HG02759 (cell line): ENCODE measurements around the gene PGLYRP4.

Experiments
- ATAC-seq: cut with Tn5 transposase; IDR thresholded peaks from one replicate; pipeline ENCODE4 v1.9.1; 2021; ENCODE audit warnings: mild to moderate bottlenecking, moderate library complexity; ENCODE audit not compliant: unreplicated experiment

The PGLYRP4 gene

DNA sequence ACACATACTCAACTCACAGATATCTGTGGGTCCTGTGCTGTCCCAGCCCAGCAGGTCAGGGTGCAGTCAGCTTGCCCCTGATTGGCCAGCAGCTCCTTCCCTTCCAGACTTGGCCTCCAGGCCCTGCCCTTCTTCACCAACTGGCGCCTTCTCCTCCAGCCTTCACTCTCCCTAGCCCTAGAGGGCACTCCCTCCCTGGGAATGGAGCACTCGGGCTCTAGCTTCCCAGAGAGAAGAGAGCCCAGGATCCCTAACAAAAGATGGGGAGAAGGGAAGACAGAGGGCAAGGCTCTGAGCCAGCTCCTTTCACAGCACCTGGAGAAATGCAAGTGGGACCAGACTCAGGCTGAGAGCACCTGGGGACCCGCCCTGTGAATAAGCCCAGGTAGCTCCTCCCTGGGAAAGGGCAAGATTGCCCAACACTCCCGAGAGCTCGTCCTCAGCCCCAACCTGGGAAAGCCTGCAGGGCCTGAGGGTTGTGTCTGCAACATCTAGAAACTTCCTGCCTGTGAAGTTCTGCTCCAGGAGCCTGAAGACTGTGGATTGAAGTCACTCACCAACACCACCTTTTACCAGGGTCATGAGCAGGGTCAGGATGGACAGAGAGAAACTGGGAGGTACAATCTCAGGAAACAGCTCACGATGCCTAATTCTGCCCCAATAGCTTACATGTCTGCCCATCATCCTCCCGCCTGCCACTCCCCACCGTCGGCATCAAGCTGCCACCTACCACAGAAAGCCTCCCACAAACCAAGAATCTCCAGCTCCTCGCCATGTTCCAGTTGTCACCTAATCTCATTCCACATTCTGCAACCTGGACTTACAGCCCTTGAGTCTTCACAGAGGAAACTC, at the start of gene PGLYRP4:
Gene PGLYRP4 (minus strand): TSS at position 331 of the 852 bp plus-strand sequence. CDS start 909 bp downstream, outside the sequence.
- no peak for ATAC-seq

DNA sequence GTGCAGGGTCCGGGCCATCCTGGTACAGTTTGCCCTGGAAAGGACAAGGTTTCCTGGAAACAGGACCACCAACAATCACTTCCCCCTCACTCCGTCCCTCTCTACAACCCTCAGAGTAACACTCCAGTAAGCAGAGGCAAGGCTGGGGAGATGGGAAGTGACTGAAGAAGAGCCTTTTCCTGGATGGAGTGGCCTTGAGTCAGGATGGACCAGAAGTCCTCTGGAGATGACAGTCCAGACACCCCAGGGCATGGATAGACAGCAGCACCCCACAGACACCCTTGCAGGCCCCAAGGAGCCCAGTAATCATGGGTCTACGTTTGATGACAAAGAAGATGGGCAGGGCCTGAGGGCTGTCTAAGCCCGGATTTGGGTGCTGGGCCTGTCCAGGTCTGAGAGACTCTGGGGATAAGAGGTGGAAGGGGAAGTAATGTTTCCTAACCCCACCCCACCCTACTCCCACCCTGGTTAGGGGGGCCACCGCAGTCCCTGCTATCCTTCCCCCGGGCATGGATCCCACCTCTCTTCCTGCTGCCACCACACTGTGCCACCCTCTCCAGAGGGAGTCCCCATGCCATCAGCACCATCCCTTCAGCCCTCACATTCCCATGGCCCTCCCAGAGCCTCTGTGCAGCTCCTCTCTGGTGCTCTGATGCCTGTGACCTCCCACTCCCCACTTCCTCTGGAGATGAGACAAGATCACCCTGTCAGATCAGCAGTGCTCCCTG, 49.4 kb upstream of the PGLYRP4 start:
- ATAC-seq, result no peak

DNA sequence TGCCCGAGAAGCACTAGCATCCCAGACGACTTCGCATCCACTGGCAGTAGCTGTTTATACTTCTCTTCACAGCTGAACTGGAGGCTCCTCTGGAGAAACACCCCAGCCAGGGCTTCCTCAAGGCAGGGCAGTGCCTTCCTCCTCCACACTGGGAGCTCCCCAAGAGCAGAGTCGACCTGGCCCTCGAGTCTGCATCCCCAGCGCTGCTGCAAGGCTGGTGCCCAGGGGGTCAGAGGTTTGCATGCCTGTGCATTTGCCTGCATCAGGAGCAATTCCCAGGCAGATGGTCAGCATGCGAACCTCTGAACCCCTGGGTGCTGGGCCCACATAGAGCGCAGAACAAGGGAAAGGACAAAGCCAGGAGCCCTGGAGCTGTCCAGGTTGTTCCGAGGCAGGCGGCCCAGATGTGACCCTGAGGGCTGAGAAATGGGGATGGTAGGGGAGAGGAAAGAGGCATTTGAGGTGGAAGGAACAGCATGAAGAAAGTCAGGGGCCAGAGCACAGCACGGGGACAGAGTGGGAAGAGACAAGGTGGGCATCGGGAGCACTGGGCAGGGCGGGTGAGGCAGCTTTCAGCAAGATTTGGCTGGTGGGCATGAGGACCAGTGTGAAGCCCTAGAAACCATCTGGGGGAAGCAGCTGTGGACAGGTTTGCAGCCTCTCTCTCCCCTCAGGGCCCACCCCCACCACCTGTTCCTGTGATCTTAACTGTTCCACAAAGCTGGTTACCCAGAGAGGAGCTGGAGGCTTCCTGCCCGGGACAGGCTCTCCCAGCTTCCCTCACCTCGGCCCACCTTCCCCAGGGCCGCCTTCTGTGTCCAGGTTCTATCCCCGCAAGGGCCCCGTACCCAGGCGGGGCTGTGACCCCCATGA, 48.6 kb upstream of the PGLYRP4 start:
- no peak for ATAC-seq

DNA sequence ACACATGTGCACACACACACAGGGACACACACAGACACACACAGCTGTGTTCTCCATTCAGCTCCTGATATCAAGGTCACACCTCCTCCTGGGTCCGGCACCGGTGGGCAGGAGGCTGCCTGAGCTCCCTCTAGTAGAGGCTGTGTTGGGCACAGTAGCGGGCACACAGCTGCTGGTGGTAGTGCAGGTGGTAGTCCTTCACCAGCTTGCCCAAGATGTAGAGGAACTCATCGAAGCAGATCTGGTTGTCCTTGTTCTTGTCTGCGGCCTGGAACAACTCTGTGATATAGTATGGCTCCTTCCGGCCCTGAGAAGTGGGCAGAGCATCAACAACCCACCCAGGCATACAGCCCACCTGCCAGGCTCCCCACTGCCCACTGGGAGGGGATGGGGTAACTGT, 47.8 kb upstream of the PGLYRP4 start:
- no peak for ATAC-seq

DNA sequence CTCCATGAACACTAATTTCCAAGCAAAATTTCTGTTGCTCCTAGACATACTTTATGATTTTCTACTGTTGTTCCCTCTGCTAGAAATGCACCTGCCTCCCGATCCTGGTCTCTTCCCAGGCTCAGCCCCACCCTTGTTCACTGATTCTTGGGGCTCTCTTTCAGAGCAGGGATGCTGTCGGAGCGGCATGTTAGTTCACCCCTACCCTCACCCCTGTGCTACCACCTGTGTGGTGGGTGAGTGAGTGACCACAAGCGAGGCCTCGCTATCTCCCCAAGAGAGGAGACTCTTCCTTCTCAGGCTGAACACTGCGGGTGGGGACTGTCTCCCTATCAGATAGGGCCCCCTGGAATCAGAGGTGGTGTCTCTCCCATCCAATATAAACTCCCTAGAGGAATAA, 47.1 kb upstream of the PGLYRP4 start:
- no peak for ATAC-seq

GRCh38 chr1:153395136-153395685, 46.6 kb upstream of the PGLYRP4 start:
- no peak for ATAC-seq

DNA sequence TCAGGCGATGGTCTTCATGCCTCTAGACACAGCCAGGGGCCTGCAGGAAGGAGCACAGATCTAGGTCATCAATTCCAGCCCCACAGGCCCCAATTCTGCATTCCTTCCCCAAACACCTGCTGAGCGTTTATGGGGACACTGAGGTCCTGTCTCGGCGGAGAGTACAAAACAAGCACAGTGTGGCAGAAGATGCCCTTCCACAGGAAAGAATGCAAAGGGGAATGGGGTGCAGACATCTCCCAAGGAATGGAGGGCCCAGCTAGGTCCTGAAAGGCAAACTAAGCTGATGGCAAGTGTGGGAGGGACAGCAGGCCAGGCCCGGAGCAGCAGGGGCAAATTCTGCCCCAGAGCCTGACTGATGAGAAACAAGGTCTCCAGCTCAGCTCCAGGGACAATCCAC, 45.8 kb upstream of the PGLYRP4 start:
- ATAC-seq, result no peak

- ATAC-seq, result no peak
Measured at GRCh38 chr1:153393926-153394325, 45.3 kb upstream of the PGLYRP4 start.

- ATAC-seq, result no peak
Measured at GRCh38 chr1:153392822-153393221, 44.2 kb upstream of the PGLYRP4 start.

DNA sequence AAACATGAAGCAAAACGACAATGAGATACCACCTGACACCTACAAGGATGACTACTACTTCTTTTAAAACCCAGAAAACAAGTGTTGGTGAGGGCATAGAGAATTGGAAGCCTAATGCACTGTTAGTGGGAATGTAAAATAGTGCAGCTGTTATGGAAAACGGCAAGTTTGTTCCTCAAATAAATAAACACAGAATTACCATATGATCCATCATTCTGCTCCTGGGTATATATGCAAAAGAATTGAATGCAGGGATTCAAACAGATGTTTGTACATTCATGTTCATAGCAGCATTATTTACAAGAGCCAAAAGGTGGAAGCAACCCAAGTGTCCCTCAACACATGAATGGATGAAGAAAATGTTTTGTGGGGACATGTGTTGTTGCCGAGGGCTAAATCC, 43.6 kb upstream of the PGLYRP4 start:
- ATAC-seq, result no peak

GRCh38 chr1:153390938-153391710, 42.5 kb upstream of the PGLYRP4 start, which contains the start of gene S100A8:
TSS of gene S100A8 (minus strand) at chr1:153391073. CDS start at chr1:153390535, 538 bp downstream.
- ATAC-seq, result no peak

DNA sequence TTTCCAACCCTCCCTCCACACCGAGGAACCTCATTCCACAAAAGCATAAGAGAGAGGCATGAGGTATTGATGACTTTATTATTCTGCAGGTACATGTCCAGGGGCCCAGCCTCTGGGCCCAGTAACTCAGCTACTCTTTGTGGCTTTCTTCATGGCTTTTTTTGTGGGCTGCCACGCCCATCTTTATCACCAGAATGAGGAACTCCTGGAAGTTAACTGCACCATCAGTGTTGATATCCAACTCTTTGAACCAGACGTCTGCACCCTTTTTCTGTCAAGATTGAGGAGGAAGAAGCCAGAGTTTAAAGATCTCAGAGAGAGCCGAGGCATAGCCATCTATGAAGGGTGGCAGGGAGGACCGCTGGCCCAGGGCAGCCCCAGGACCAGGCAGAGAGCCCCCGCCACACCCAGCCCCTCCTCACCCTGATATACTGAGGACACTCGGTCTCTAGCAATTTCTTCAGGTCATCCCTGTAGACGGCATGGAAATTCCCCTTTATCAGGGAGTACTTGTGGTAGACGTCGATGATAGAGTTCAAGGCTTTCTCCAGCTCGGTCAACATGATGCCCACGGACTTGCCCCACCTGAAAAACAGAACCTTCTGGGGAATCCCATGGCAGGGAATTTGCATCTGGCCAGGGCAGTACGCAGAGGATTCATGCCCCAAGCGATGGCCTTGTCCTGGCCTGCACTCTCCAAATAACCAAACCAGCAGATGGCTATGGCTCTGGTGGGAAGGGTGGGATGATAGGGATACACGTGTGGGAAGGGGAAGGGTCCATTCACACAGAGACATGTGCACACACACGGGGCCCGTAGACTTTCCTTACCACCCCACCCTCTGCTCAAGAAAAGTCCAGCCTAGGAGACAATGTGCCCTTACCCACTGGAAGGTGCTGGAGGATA, 41.6 kb upstream of the PGLYRP4 start:
- no peak for ATAC-seq

DNA sequence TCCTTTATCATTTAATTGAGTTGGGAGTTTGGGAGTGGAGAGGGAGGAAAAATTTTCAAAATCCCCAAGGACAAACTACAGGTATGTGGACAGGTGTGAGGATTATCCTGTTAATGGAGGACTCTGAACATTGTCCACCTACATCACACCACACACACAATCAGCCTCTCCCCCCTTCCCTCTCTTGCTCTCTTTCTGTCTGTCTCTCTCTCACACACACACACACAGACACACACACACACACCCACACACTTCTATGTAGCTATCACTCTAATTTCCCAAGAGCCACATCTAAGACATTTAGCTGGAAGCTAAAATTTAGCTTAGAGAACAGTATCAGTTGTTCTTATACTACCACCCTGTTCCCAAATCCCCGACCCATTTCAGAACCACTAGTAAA, 40.8 kb upstream of the PGLYRP4 start:
- no peak for ATAC-seq

DNA sequence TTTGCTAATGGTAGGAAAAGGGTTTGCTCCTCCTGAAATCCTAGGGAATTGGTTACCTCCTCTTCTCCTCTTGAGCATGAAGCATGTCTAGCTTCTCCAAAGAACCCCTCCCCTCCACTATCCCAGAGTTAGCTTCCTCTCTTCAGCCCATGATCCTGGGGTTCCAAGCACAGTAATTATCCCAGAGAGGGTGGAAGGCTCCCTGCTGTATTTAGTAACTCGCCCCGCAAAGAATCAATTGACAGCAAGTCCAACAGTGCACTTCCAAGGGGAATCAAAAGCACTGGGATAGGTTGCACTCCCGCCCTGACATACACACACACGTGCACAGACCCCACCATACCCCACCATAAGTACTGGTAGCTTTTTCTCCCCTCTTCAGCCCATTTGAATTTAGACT, 39.1 kb upstream of the PGLYRP4 start:
- no peak for ATAC-seq

DNA sequence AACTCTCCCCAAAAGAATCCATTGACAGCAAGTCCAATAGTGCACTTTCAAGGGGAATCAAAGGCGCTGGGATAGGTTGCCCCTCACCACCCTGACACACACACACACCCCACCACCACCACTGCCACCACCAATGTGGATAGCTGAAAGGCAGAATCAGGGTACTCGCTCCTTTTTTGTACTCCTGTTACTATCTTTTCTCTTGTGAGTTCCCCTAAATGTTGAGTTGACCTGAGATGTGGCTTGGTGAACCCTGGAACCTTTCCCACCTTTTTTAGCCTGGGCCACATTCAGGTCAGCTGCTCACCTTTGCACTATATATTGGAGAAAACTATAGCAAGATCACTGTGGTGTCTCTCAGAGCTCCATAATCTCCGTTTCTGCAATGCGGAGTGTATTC, 38.4 kb upstream of the PGLYRP4 start:
- ATAC-seq, result no peak

- no peak for ATAC-seq
Measured at GRCh38 chr1:153386500-153386901, 37.9 kb upstream of the PGLYRP4 start.

DNA sequence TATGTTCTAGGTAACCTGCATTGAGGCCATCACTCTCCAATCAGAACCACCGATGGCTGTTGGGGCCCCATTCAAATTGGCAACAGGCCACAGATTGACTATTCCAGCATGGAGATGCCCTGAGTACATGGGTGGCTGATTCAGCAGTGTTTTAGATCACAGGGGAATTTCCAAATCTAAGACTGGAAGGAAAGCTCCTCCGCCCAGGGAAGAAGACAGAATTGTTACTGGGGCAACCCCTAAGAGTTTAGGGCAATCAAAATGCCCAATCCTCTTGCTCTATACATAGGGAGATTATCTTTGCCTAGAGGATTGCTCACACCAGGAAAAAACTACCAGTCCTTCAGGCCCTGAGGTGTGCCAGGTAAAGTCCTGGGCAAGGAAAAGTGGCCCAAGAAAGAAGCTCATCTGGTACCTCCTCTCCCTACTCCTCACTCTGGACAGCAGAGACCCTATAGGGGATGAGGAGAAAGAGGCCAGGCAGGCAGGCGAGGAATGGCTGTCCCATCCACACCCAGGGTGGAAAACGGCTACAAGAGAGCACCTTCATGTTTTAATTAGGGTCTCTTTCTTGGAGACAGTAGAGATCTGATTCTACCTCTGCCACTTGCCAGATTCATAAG, 36.4 kb upstream of the PGLYRP4 start:
- ATAC-seq, result no peak

DNA sequence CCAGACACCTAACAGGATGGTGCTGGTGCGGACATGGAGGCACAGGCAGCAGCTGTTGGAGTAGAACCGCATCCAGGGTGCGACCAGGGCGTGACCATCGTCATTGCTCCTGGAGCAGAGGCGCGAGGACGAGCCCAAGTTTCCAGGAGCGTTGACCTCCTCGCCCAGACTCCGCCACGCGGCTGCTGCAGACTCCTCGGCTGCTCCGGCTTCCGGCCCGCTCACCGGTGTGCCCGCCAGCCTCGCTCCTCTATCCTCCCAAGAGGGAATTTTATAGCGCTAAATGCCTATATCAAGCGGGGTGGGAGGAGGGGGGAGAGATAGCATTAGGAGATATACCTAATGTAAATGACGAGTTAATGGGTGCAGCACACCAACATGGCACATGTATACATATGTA, 32.1 kb upstream of the PGLYRP4 start:
- no peak for ATAC-seq

GRCh38 chr1:153379591-153379990, 30.9 kb upstream of the PGLYRP4 start:
- ATAC-seq, result no peak
